ENCODE measurements around the gene PLOD2. TPM values are rescaled to one million over a fixed set of nuclear protein-coding genes. Genes with fewer than 3 reads are reported as not detected.

PLOD2 gene
- total and polyA plus RNA-seq, 2 donors (not counting 1 experiment from before 2014, with no cell fraction given), result not detected

DNA sequence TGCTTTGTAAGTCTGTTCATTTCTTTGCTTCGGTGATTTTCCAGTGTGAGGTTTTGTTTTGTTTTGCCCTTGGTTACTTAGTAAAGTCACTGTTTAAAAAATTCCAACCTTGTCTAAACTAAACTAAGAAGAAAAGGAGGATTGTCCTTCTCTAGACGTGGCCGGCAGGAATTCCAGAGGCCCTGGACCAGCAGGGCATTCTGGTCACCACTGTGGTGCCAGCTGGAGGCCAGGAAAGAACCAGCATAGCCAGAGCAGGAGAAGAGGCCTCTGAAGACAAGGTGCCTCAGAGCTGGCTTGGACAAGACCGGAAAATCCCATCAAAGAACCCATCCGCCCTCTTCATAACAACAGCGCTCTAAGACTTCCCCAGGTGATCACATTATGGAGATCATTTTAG, 8.2 kb downstream of the PLOD2 start:
- Histone ChIP-seq H3K4me3 (ENCODE audit: control extremely low read depth in 1 of 5, extremely low read depth in 1 of 5, insufficient read depth in 1 of 5, low read depth in 2 of 5, low read length in 4 of 5) (no peak overlapping the region), H3K9ac (ENCODE audit: low read length) (no peak overlapping the region), H4K20me1 (ENCODE audit: control insufficient read depth, insufficient read depth, low read length, poor library complexity, severe bottlenecking) (no peaks in the 10 kb centered on the region), H3K4me2 (replicated peaks; ENCODE audit: low read depth, low read length, poor library complexity, severe bottlenecking) (no peak overlapping the region), H3K4me1 (ENCODE audit: control insufficient read depth in 2 of 2, insufficient read depth in 2 of 2, low read length in 2 of 2) (no peaks in the 10 kb centered on the region), H3K27ac (ENCODE audit: low read length in 2 of 2) (no peak overlapping the region), H3K27me3 (replicated peaks in 1 of 4; ENCODE audit: control extremely low read depth in 1 of 4, control insufficient read depth in 3 of 4, insufficient read depth in 4 of 4, low read length in 3 of 4) (no peaks in the 10 kb centered on the region), H3K36me3 (replicated peaks in 1 of 2; ENCODE audit: control extremely low read depth in 1 of 2, control insufficient read depth in 1 of 2, extremely low read depth in 1 of 2, insufficient read depth in 2 of 2, low read length in 1 of 2) (no peaks in the 10 kb centered on the region), H2AFZ (ENCODE audit: insufficient read depth, low read depth, low read length, poor library complexity, severe bottlenecking) (no peak overlapping the region), H3K79me2 (ENCODE audit: control insufficient read depth, insufficient read depth, low read length) (no peaks in the 10 kb centered on the region), H3K9me3 (ENCODE audit: control extremely low read depth in 1 of 3, control insufficient read depth in 2 of 3, insufficient read depth in 1 of 3, low read length in 2 of 3) (no peaks in the 10 kb centered on the region)
- POLR2A ChIA-PET, result no interaction called here
- WGBS (ENCODE audit: insufficient coverage), result 94% methylated on average over 4 of the region's 6 CpGs
- intact Hi-C loops (cut with micrococcal nuclease), result no loop called here
- Mint-ChIP-seq H3K9me3 (ENCODE audit: insufficient read depth) (no peaks in the 10 kb centered on the region), H3K4me1 (no peaks in the 10 kb centered on the region), H3K27ac (no peak overlapping the region), H3K4me3 (no peak overlapping the region), H3K27me3 (peaks cover 13% of the 10 kb centered on the region)
- DNase-seq, result no peak
- no peak for ATAC-seq (ENCODE audit: low read depth)
- TF ChIP-seq EZH2 (IDR thresholded peaks at IDR 0.05; ENCODE audit: borderline replicate concordance, insufficient read depth, low read depth, low read length, poor library complexity, severe bottlenecking), result no peak
- TF ChIP-seq, protein P1, sequence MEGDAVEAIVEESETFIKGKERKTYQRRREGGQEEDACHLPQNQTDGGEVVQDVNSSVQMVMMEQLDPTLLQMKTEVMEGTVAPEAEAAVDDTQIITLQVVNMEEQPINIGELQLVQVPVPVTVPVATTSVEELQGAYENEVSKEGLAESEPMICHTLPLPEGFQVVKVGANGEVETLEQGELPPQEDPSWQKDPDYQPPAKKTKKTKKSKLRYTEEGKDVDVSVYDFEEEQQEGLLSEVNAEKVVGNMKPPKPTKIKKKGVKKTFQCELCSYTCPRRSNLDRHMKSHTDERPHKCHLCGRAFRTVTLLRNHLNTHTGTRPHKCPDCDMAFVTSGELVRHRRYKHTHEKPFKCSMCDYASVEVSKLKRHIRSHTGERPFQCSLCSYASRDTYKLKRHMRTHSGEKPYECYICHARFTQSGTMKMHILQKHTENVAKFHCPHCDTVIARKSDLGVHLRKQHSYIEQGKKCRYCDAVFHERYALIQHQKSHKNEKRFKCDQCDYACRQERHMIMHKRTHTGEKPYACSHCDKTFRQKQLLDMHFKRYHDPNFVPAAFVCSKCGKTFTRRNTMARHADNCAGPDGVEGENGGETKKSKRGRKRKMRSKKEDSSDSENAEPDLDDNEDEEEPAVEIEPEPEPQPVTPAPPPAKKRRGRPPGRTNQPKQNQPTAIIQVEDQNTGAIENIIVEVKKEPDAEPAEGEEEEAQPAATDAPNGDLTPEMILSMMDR (IDR thresholded peaks at IDR 0.05), result no peak
- CTCF ChIA-PET, result no interaction called here

DNA sequence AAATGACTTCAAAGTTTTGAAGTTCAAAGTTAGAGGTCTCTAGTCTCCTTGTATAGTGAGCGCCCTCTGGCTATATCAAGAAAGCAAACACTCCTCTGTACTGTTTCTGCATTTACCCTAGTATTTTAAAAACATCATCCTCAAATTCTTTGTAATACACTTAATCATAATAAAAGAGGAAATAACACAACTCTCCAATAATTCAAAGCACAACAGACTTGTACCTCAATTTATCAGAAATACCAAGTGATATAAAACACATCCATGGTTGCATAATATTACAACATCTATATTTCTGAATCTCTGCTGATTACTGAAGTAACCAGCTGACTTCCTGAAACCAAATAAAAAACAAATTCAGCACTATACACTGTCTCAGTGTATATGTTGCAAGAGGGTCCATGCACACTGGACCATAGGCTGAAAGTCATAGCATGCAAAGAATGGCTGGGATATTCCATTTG, 12.5 kb downstream of the PLOD2 start:
- H3K4me1 ChIP-seq (ENCODE audit: control insufficient read depth in 2 of 2, insufficient read depth in 2 of 2, low read length in 2 of 2), result no peaks in the 10 kb centered on the region
- H3K79me2 ChIP-seq (ENCODE audit: control insufficient read depth, insufficient read depth, low read length), result no peaks in the 10 kb centered on the region
- DNase-seq (no peak), ATAC-seq (ENCODE audit: low read depth) (no peak)
- intact Hi-C loops (cut with micrococcal nuclease), result no loop called here
- no peak overlapping the region for H2AFZ ChIP-seq (ENCODE audit: insufficient read depth, low read depth, low read length, poor library complexity, severe bottlenecking)
- WGBS (ENCODE audit: insufficient coverage), result no CpG with 5 or more reads among the region's 1 CpG
- ChIA-PET CTCF (no interaction called here), POLR2A (no interaction called here)
- H3K27me3 ChIP-seq (replicated peaks in 1 of 4; ENCODE audit: control extremely low read depth in 1 of 4, control insufficient read depth in 3 of 4, insufficient read depth in 4 of 4, low read length in 3 of 4), result peaks cover 0 to 3% (median 0%) of the 10 kb centered on the region in 4 experiments
- no peaks in the 10 kb centered on the region for H3K9me3 ChIP-seq (ENCODE audit: control extremely low read depth in 1 of 3, control insufficient read depth in 2 of 3, insufficient read depth in 1 of 3, low read length in 2 of 3)
- no peak for TF ChIP-seq EZH2 (IDR thresholded peaks at IDR 0.05; ENCODE audit: borderline replicate concordance, insufficient read depth, low read depth, low read length, poor library complexity, severe bottlenecking)
- TF ChIP-seq, protein P1 (IDR thresholded peaks at IDR 0.05), result no peak
- no peak overlapping the region for H3K4me3 ChIP-seq (ENCODE audit: control extremely low read depth in 1 of 5, extremely low read depth in 1 of 5, insufficient read depth in 1 of 5, low read depth in 2 of 5, low read length in 4 of 5)
- H3K27ac ChIP-seq (ENCODE audit: low read length in 2 of 2), result no peak overlapping the region
- H3K4me3 Mint-ChIP-seq, result no peak overlapping the region
- no peaks in the 10 kb centered on the region for H4K20me1 ChIP-seq (ENCODE audit: control insufficient read depth, insufficient read depth, low read length, poor library complexity, severe bottlenecking)
- no peaks in the 10 kb centered on the region for H3K36me3 ChIP-seq (replicated peaks in 1 of 2; ENCODE audit: control extremely low read depth in 1 of 2, control insufficient read depth in 1 of 2, extremely low read depth in 1 of 2, insufficient read depth in 2 of 2, low read length in 1 of 2)
- no peaks in the 10 kb centered on the region for H3K9me3 Mint-ChIP-seq (ENCODE audit: insufficient read depth)
- H3K27me3 Mint-ChIP-seq, result peaks cover 3% of the 10 kb centered on the region
- no peak overlapping the region for H3K9ac ChIP-seq (ENCODE audit: low read length)
- H3K27ac Mint-ChIP-seq, result no peak overlapping the region
- no peaks in the 10 kb centered on the region for H3K4me1 Mint-ChIP-seq
- H3K4me2 ChIP-seq (replicated peaks; ENCODE audit: low read depth, low read length, poor library complexity, severe bottlenecking), result no peak overlapping the region
